HG03469 (cell line): ENCODE results near the gene MYOD1.

Experiments
- ATAC-seq: cut with Tn5 transposase; IDR thresholded peaks from one replicate; pipeline ENCODE4 v1.9.1; 2021; ENCODE audit warnings: mild to moderate bottlenecking, moderate library complexity, moderate number of reproducible peaks; ENCODE audit not compliant: unreplicated experiment

MYOD1 gene

GRCh38 chr11:17768547-17768946, 49.2 kb downstream of the MYOD1 start:
- no peak for ATAC-seq

- ATAC-seq = no peak
These were observed 49.8 kb downstream of the MYOD1 start for GRCh38 chr11:17769218-17769617.

- ATAC-seq = no peak
These were observed 50.8 kb downstream of the MYOD1 start for GRCh38 chr11:17770048-17770652.

- ATAC-seq = no peak
These were observed 51.5 kb downstream of the MYOD1 start for GRCh38 chr11:17770917-17771316.

- ATAC-seq = no peak
These were observed 52.0 kb downstream of the MYOD1 start for GRCh38 chr11:17771415-17771814.
